SK-N-SH (cell line): ENCODE results near the gene ZNF24.

ENCODE experiments used
- SIN3A ChIP-seq: IDR thresholded peaks from 2 replicates; pipeline ENCODE4 v1.6.1; 2012; ENCODE audit warnings: low read depth, mild to moderate bottlenecking, low read length, moderate library complexity, borderline replicate concordance
- TF ChIP-seq, protein P1 (sequence below): fragments of 200-600 bp; sonication (generic); IDR thresholded peaks from 2 replicates; pipeline ENCODE4 v1.6.1; 2017; ENCODE audit warnings: antibody characterized with exemption, mild to moderate bottlenecking, moderate library complexity
- TF ChIP-seq, protein P2 (sequence below): fragments of 150-350 bp; IDR thresholded peaks from 2 replicates; pipeline ENCODE4 v1.6.1; 2017; ENCODE audit warnings: antibody characterized with exemption, low read length, low read depth, borderline replicate concordance

DNA sequence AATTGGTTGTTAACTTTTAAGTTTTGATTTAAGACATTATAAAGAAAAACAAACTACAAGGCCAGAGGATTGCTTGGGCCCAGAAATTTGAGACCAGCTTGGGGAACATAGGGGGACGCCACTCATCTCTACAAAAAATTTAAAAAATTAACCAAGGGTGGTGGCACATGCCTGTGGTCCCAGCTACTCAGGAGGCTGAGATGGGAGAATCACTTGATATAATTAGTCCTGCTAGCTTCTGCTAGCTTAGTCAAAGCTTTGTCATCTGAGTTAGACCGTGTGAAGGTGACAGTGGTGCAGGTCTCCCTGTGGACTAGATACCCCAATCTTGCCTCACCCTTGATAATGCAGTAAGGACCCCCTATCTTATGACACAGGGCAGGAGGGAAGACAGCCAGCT, 38.9 kb upstream of the ZNF24 start:
- TF ChIP-seq, protein P1, sequence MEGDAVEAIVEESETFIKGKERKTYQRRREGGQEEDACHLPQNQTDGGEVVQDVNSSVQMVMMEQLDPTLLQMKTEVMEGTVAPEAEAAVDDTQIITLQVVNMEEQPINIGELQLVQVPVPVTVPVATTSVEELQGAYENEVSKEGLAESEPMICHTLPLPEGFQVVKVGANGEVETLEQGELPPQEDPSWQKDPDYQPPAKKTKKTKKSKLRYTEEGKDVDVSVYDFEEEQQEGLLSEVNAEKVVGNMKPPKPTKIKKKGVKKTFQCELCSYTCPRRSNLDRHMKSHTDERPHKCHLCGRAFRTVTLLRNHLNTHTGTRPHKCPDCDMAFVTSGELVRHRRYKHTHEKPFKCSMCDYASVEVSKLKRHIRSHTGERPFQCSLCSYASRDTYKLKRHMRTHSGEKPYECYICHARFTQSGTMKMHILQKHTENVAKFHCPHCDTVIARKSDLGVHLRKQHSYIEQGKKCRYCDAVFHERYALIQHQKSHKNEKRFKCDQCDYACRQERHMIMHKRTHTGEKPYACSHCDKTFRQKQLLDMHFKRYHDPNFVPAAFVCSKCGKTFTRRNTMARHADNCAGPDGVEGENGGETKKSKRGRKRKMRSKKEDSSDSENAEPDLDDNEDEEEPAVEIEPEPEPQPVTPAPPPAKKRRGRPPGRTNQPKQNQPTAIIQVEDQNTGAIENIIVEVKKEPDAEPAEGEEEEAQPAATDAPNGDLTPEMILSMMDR, result no peak
- TF ChIP-seq SIN3A, result no peak
- TF ChIP-seq, protein P2, sequence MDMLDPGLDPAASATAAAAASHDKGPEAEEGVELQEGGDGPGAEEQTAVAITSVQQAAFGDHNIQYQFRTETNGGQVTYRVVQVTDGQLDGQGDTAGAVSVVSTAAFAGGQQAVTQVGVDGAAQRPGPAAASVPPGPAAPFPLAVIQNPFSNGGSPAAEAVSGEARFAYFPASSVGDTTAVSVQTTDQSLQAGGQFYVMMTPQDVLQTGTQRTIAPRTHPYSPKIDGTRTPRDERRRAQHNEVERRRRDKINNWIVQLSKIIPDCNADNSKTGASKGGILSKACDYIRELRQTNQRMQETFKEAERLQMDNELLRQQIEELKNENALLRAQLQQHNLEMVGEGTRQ, result no peak
